NOMO-1 treated with DMSO at 0.1 percent for 48 hours (cell line): ENCODE data around the gene TRAK1.

Source experiments
- DNase-seq: peaks from one replicate; lab custom pipeline; 2025; ENCODE audit not compliant: unreplicated experiment; lab: John Stamatoyannopoulos, UW

TRAK1 gene

GRCh38 chr3:42229266-42229941, 138.2 kb downstream of the TRAK1 start:
- DNase-seq = no peak

- no peak for DNase-seq
These were observed 139.0 kb downstream of the TRAK1 start for GRCh38 chr3:42229942-42230688.

- DNase-seq = no peak
These were observed 139.7 kb downstream of the TRAK1 start for GRCh38 chr3:42230860-42231259.

- no peak for DNase-seq
These were observed 144.4 kb downstream of the TRAK1 start for GRCh38 chr3:42235532-42235931.

DNA sequence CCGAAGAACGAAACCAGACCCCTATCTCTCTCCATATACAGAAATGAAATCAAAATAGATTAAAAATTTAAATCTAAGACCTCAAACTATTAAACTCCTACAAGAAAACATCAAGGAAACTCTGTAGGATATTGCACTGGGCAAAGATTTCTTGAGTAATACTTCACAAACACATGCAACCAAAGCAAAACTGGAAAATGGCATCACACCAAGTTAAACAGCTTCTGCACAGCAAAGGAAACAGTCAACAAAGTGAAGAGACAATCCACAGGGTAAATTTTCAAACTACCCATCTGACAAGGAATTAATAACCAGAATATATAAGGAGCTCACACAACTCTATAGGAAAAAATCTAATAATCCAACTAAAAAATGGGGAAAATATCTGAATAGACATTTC, 145.5 kb downstream of the TRAK1 start:
- no peak for DNase-seq

DNA sequence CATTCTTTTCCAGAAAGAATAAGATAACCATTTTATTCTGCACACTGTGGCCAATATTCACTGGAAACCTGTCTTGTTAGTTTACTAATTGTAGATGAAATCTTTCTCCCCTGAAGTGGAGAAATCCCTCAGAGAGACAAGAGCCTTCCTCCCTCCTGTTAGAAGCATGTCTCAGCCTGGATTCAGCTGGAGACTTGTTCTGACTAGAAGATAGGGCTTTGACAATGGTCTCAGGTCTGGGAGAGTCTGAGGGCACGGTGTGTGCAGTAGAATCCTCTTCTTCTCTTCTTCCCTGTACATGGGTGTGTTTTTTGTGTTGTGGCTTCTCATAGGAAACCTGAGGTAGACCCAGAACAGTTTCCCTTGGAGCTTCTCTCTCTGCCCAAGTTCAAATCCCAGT, 154.9 kb downstream of the TRAK1 start:
- no peak for DNase-seq

- peak; percentile 43 for DNase-seq
These were observed 156.4 kb downstream of the TRAK1 start for GRCh38 chr3:42247576-42248027.

GRCh38 chr3:42250761-42251160, 159.6 kb downstream of the TRAK1 start:
- no peak for DNase-seq

- DNase-seq = no peak
These were observed 163.4 kb downstream of the TRAK1 start for GRCh38 chr3:42254566-42254965.

DNA sequence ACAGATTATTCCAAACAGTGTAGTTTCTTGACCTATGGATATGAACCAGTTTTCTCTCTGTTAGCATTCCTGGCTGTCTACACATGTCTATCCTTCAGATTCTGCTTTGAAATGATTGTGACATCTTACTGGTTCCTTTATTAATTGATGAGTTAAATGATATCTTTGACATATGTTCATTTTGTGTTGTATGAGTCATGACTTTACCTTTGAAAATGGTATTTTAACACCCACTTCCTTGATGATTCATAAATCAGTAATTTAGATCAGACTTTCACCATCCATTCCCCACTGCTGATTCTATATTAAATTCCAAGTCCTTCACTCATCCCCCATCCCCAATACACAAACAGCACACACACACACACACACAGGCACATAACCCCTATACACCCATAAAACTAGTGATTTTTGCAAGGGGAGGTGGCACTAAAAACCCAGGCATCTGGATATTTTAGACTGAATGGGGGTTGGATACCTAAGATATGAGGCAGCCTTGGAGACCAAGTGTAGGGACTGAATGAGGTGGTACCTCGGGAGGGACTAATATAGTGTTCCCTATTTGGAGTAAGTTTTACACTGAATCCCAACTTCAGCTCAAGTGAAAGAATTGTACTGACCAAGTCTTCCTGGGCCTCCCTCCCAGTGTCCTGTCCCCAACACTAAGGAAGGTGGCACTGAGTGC, 165.1 kb downstream of the TRAK1 start:
- no peak for DNase-seq

- no peak for DNase-seq
These were observed 165.8 kb downstream of the TRAK1 start for GRCh38 chr3:42257007-42257406.

DNA sequence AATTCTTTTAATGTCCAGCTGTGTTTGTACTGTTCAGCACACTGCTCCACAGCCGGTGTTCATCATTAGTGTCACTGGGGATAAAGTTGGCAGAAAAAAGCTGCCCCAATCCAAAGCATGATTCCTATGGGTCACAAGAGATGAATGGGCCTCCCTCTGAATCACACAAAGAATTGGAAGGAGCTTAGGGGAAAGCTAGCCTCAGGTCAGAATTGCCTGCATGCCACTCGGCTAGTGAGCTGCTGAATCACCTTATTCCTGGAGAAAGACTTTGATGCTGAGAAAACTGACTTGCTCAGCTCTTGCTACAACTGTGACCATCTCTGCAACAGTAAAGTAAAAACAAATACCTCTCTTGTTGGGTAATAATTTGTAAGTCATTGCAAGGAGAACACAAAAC, 171.4 kb downstream of the TRAK1 start:
- no peak for DNase-seq

GRCh38 chr3:42263354-42264346, 172.5 kb downstream of the TRAK1 start:
- DNase-seq = no peak

DNA sequence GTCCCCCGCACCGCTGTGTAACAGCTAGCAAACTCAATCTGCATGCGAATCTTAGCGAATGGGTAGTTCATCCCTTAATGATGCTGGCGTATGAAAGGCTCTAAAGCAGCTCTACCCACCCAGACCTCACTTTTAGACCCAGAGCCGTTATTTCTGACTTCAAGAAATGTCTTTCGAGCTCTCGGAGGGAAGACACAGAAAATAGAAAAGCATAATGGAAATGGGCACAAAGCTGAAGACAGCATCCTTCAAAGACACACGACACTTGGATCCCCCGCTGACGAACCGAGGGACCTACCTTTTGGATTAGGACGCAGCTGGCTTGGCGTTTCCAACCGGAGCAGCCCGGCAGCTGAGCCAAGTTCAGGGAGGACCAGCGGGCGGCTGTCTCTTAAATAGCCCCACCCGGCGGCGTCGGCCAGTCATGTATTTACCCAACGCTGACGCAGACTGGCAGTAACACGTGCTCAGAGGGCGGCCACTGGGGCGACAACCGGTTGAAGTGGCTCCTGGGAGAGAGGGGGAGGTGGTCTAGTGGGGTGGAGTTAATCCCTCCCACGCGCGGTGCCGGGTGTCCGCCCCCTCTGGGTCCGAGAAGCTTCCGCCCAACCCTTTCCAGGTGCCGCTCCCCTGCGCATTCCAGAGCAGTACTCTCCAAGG, 173.4 kb downstream of the TRAK1 start:
- no peak for DNase-seq

DNA sequence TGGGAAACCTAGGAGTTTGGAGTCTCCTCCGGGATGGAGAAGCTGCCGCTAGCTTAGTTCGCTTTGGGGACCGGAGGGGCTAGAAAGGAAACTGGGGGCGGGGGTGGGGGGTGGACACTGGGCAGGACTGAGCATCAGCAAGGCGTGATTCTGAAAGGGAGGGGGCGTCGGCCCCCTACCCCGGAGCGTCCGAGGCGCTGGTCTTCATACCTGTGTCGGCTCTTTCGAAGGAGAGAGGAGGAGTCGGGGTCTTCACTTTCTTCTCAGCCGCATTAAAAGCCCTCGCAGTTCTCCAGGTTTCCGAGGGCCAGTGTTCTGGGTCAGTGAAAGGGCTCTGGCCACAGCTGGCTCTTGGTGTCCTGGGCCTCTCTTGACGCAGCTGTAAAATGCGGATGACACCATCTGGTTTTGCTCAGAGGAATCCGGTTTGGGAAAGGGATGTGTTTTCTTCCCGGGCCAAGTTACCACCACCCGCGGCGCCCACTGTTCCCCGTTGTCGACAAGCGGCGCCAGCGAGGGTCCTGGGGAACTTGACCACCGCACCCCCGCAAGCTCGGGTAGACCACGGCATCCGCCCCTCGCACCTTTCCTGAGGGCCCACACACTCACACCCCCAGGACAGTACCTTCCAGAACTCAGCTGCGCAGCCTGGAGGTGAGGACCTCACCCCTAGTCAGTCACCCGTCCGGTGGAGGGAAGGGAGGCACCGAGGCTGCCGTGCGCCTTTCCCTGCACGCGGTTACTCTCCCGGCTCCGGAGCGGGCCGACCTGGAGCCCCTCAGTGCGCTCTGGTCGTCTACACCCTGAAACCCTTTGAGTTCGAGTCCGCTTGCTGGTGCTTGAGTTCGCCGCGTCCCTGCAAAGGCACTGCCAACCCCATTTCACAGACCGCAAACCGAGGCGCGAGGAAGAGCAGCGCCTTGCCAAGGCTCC, 174.2 kb downstream of the TRAK1 start:
- no peak for DNase-seq

DNA sequence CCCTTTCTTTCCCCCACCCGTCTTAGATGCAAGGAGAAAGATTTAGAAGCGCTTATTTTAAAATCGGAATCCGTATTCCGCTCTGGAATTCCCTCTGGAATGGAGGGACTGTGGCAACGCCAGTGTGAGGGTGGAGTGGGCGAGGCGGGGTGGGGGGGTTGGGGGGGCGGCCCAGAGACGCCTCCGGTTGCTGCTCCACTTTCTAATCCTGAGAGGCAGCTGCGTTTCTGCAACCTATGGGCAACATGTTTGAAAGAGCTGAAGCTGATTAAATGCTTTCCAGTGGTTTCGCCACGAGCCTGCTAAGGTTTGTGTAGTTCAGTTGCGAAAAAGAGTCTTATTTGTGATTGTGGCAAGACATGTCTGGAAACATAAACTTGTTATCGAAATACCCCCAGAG, 174.9 kb downstream of the TRAK1 start, which contains the start of gene CCK:
Gene CCK (minus strand): TSS at position 101 of the 400 bp plus-strand sequence. CDS start 2,555 bp downstream, outside the sequence.
- DNase-seq = no peak

GRCh38 chr3:42267878-42268277, 176.7 kb downstream of the TRAK1 start:
- no peak for DNase-seq

- DNase-seq = no peak
These were observed 178.5 kb downstream of the TRAK1 start for GRCh38 chr3:42269647-42270046.

DNA sequence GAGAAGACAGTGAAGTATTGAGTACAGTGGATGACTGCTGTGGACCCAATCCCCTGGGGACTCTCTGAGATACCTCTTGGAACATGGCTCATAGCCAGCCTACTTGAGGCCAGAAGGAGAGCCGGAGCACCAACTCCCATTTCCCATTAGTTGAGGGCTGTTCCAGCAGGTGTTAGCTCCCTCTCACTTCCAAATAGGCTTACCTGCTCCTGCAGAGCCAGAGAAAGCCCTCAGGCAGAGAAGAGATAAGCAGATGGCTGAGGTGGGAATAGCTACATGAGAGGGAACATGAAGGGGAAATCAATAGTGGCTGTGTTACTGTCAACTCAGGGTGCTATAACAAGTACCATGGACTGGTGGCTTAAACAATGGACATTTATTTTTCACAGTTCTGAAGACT, 179.4 kb downstream of the TRAK1 start:
- no peak for DNase-seq
